Chondrocyte (in vitro differentiated cells): ENCODE results near the gene GLI3. TPM values are rescaled to one million over a fixed set of nuclear protein-coding genes. Genes with fewer than 3 reads are reported as not detected.

Source experiments
- DNase-seq: peaks from one replicate; pipeline ENCODE4 v3.0.0; 2021; ENCODE audit warnings: mixed read lengths, low spot score
- H3K27ac Mint-ChIP-seq: one replicate; pipeline ENCODE4 v1.8.0; 2021; ENCODE audit warnings: mild to moderate bottlenecking, moderate library complexity, mixed read lengths; ENCODE audit not compliant: unreplicated experiment
- H3K27me3 Mint-ChIP-seq: 2 replicates; pipeline ENCODE4 v1.8.0; 2021; ENCODE audit warnings: low read depth, mixed read lengths
- H3K36me3 Mint-ChIP-seq: 2 replicates; pipeline ENCODE4 v1.8.0; 2021; ENCODE audit warnings: low read depth, mixed read lengths
- H3K4me1 Mint-ChIP-seq: 2 replicates; pipeline ENCODE4 v1.8.0; 2021; ENCODE audit warnings: low read depth, mild to moderate bottlenecking, mixed read lengths
- H3K4me3 Mint-ChIP-seq: one replicate; pipeline ENCODE4 v1.8.0; 2021; ENCODE audit warnings: mild to moderate bottlenecking, moderate library complexity, mixed read lengths; ENCODE audit not compliant: unreplicated experiment
- H3K9me3 Mint-ChIP-seq: 2 replicates; pipeline ENCODE4 v1.8.0; 2021; ENCODE audit warnings: low read depth, mixed read lengths
- CTCF ChIP-seq: fragments of 200-600 bp; sonication (generic); IDR thresholded peaks from 2 replicates; pipeline ENCODE4 v1.5.0; 2021; ENCODE audit warnings: antibody characterized with exemption, mild to moderate bottlenecking, moderate library complexity
- total RNA-seq: library from RNA; stranded (reverse); gene quantifications from 3 replicates; pipeline ENCODE4 v1.2.1, GENCODE V29; 2021

Gene GLI3
- total RNA-seq, 1 donor from 2014 or later: 11.7 TPM

- Mint-ChIP-seq H3K27ac (no peak overlapping the region), H3K27me3 (no peaks in the 10 kb centered on the region), H3K4me3 (no peak overlapping the region), H3K4me1 (peaks cover 7% of the 10 kb centered on the region), H3K9me3 (no peaks in the 10 kb centered on the region), H3K36me3 (peaks cover 2% of the 10 kb centered on the region)
- TF ChIP-seq CTCF: no peak
- DNase-seq: no peak
Measured at GRCh38 chr7:42164881-42165428, 72.1 kb downstream of the GLI3 start.

GRCh38 chr7:42162560-42163325 lies 74.3 kb downstream of the GLI3 start:
- H3K4me3 Mint-ChIP-seq: no peak overlapping the region
- no peak for DNase-seq
- TF ChIP-seq CTCF: no peak
- H3K4me1 Mint-ChIP-seq: peaks cover 5% of the 10 kb centered on the region
- no peaks in the 10 kb centered on the region for H3K9me3 Mint-ChIP-seq
- no peaks in the 10 kb centered on the region for H3K36me3 Mint-ChIP-seq
- H3K27ac Mint-ChIP-seq: no peak overlapping the region
- no peaks in the 10 kb centered on the region for H3K27me3 Mint-ChIP-seq

- Mint-ChIP-seq H3K27ac (no peak overlapping the region), H3K27me3 (no peaks in the 10 kb centered on the region), H3K9me3 (no peaks in the 10 kb centered on the region), H3K4me1 (peaks cover under 1% of the 10 kb centered on the region), H3K36me3 (no peaks in the 10 kb centered on the region), H3K4me3 (no peak overlapping the region)
- no peak for DNase-seq
- TF ChIP-seq CTCF: no peak
Measured at GRCh38 chr7:42161719-42162118, 75.3 kb downstream of the GLI3 start.

- H3K27me3 Mint-ChIP-seq: no peaks in the 10 kb centered on the region
- no peak overlapping the region for H3K4me3 Mint-ChIP-seq
- no peak for TF ChIP-seq CTCF
- H3K27ac Mint-ChIP-seq: no peak overlapping the region
- H3K36me3 Mint-ChIP-seq: no peaks in the 10 kb centered on the region
- H3K9me3 Mint-ChIP-seq: no peaks in the 10 kb centered on the region
- peaks cover 7% of the 10 kb centered on the region for H3K4me1 Mint-ChIP-seq
- DNase-seq: no peak
Measured at GRCh38 chr7:42161110-42161509, 75.9 kb downstream of the GLI3 start.

GRCh38 chr7:42159130-42159529 lies 77.9 kb downstream of the GLI3 start:
- no peaks in the 10 kb centered on the region for H3K27me3 Mint-ChIP-seq
- no peak overlapping the region for H3K27ac Mint-ChIP-seq
- H3K4me1 Mint-ChIP-seq: peaks cover 10% of the 10 kb centered on the region

More at GRCh38 chr7:42159130-42159529, 77.9 kb downstream of the GLI3 start:
- Mint-ChIP-seq H3K4me3 (no peak overlapping the region), H3K9me3 (no peaks in the 10 kb centered on the region), H3K36me3 (no peaks in the 10 kb centered on the region)
- no peak for TF ChIP-seq CTCF
- no peak for DNase-seq
